ENCODE results near the gene SLC25A42. TPM values are rescaled to one million over a fixed set of nuclear protein-coding genes. Genes with fewer than 3 reads are reported as not detected.

SLC25A42 gene
- total and polyA plus RNA-seq, 7 donors: 2.4 to 9.5 (median 7.8) TPM

GRCh38 chr19:19052921-19053320 is 10.9 kb upstream of the SLC25A42 start:
- WGBS, 2 donors: 80 to 88% methylated on average over 1 of the region's 1 CpG
- H3K27me3 ChIP-seq: no peaks in the 10 kb centered on the region
- H3K27ac ChIP-seq: no peak overlapping the region
- H3K9me3 ChIP-seq: no peaks in the 10 kb centered on the region
- DNase-seq: no peak
- peaks cover 0 to 73% (median 37%) of the 10 kb centered on the region in 4 donors for H3K36me3 ChIP-seq
- TF ChIP-seq EP300 (IDR thresholded peaks at IDR 0.05) (no peak), CTCF (IDR thresholded peaks at IDR 0.05) (no peak), POLR2A (IDR thresholded peaks at IDR 0.05) (no peak)
- no peak overlapping the region for H3K4me3 ChIP-seq
- intact Hi-C loops (cut with DNase I): no loop called here
- no peaks in the 10 kb centered on the region for H3K4me1 ChIP-seq

GRCh38 chr19:19053508-19054314 is 10.1 kb upstream of the SLC25A42 start:
- TF ChIP-seq EP300 (IDR thresholded peaks at IDR 0.05) (no peak), CTCF (IDR thresholded peaks at IDR 0.05) (peak; percentile 12 to 58 (median 42)), POLR2A (IDR thresholded peaks at IDR 0.05) (no peak)
- 89 to 92% methylated on average over 25 of the region's 25 CpGs for WGBS, 2 donors
- Histone ChIP-seq H3K27ac (no peak overlapping the region), H3K4me3 (no peak overlapping the region), H3K4me1 (no peaks in the 10 kb centered on the region), H3K27me3 (no peaks in the 10 kb centered on the region), H3K36me3 (peaks cover 0 to 77% (median 37%) of the 10 kb centered on the region in 4 donors), H3K9me3 (no peaks in the 10 kb centered on the region)
- peak; percentile 79 for DNase-seq
- intact Hi-C loops (cut with DNase I): loop anchor here (2.0 kb wide), 2 partner anchors 85 to 121 kb away; partner anchors contain the start of gene TMEM161A

GRCh38 chr19:19054315-19054938 is 9.4 kb upstream of the SLC25A42 start:
- DNase-seq: no peak
- 95% methylated on average over 15 of the region's 15 CpGs for WGBS, 2 donors
- no peak overlapping the region for H3K27ac ChIP-seq
- intact Hi-C loops (cut with DNase I): loop anchor here (2.0 kb wide), 2 partner anchors 84 to 120 kb away; partner anchors contain the start of gene TMEM161A
- no peaks in the 10 kb centered on the region for H3K27me3 ChIP-seq
- TF ChIP-seq POLR2A (IDR thresholded peaks at IDR 0.05) (no peak), POLR2AphosphoS5 (IDR thresholded peaks at IDR 0.05) (no peak), CTCF (IDR thresholded peaks at IDR 0.05) (no peak), EP300 (IDR thresholded peaks at IDR 0.05) (no peak)
- no peaks in the 10 kb centered on the region for H3K9me3 ChIP-seq
- peaks cover 0 to 74% (median 37%) of the 10 kb centered on the region in 4 donors for H3K36me3 ChIP-seq
- no peaks in the 10 kb centered on the region for H3K4me1 ChIP-seq
- no peak overlapping the region for H3K4me3 ChIP-seq

GRCh38 chr19:19054939-19055440 is 8.8 kb upstream of the SLC25A42 start:
- intact Hi-C loops (cut with DNase I): loop anchor here (2.0 kb wide), 2 partner anchors 84 to 120 kb away; partner anchors contain the start of gene TMEM161A
- no peak for TF ChIP-seq CTCF (IDR thresholded peaks at IDR 0.05)
- H3K4me3 ChIP-seq: no peak overlapping the region
- no peak for DNase-seq
- H3K9me3 ChIP-seq: no peaks in the 10 kb centered on the region
- no peaks in the 10 kb centered on the region for H3K27me3 ChIP-seq
- peaks cover 0 to 71% (median 37%) of the 10 kb centered on the region in 4 donors for H3K36me3 ChIP-seq
- H3K27ac ChIP-seq: no peak overlapping the region
- WGBS, 2 donors: 95 to 97% methylated on average over 19 of the region's 19 CpGs
- H3K4me1 ChIP-seq: no peaks in the 10 kb centered on the region
